ENCODE results near the gene MKRN2. TPM values are rescaled to one million over a fixed set of nuclear protein-coding genes. Genes with fewer than 3 reads are reported as not detected.
A peak's percentile ranks its signal among the peaks of the same experiment; 100 is the strongest.

MKRN2 gene
- total and polyA plus RNA-seq, 8 donors, result 13.3 to 39.1 (median 17.9) TPM

- Histone ChIP-seq H3K9me3 (no peaks in the 10 kb centered on the region), H3K27me3 (peaks cover 0 to 8% (median 0%) of the 10 kb centered on the region in 3 donors), H3K27ac (peak within 1 kb of the TSS; percentile 26 to 68 (median 58)), H3K36me3 (peaks cover 0 to 17% (median 3%) of the 10 kb centered on the region in 4 donors), H3K4me1 (peaks cover 0 to 12% (median 2%) of the 10 kb centered on the region in 4 donors), H3K4me3 (peak within 1 kb of the TSS; percentile 18 to 37 (median 25))
- TF ChIP-seq POLR2AphosphoS5 (IDR thresholded peaks at IDR 0.05) (peak in 2 of 3 donors; percentile 58 to 77), EP300 (IDR thresholded peaks at IDR 0.05) (no peak), POLR2A (IDR thresholded peaks at IDR 0.05) (no peak), CTCF (IDR thresholded peaks at IDR 0.05) (no peak)
- peak; percentile 70 to 87 for DNase-seq
- intact Hi-C loops (cut with DNase I; ENCODE audit: low total_unique reads), result no loop called here
- 24 to 42% (median 33%) methylated on average over 4 of the region's 4 CpGs for WGBS, 5 donors
These were observed 11.5 kb upstream of the MKRN2 start, which contains the start of gene MKRN2OS for GRCh38 chr3:12545473-12545791. TSS of gene MKRN2OS (minus strand) at chr3:12545499. CDS start at chr3:12545464, 35 bp downstream.

- 57 to 64% (median 60%) methylated on average over 7 of the region's 7 CpGs for WGBS, 5 donors
- Histone ChIP-seq H3K36me3 (no peaks in the 10 kb centered on the region), H3K4me1 (peaks cover 0 to 10% (median 7%) of the 10 kb centered on the region in 4 donors), H3K27ac (no peak overlapping the region), H3K27me3 (peaks cover 0 to 51% (median 17%) of the 10 kb centered on the region in 3 donors), H3K9me3 (no peaks in the 10 kb centered on the region), H3K4me3 (no peak overlapping the region)
- intact Hi-C loops (cut with DNase I; ENCODE audit: low total_unique reads), result no loop called here
- no peak for DNase-seq
- TF ChIP-seq POLR2AphosphoS5 (IDR thresholded peaks at IDR 0.05) (no peak), EP300 (IDR thresholded peaks at IDR 0.05) (no peak), CTCF (IDR thresholded peaks at IDR 0.05) (no peak)
These were observed 6.7 kb upstream of the MKRN2 start for GRCh38 chr3:12549971-12550760.

GRCh38 chr3:12553921-12554391 lies 2.9 kb upstream of the MKRN2 start:
- no peaks in the 10 kb centered on the region for H3K9me3 ChIP-seq
- peaks cover 0 to 51% (median 17%) of the 10 kb centered on the region in 3 donors for H3K27me3 ChIP-seq
- intact Hi-C loops (cut with DNase I; ENCODE audit: low total_unique reads), result no loop called here
- 3 to 5% (median 4%) methylated on average over 25 to 26 of the region's 26 CpGs for whole genome bisulfite sequencing, 5 donors
- H3K27ac ChIP-seq, result peak overlapping the region in 1 of 5 donors; percentile 25
- TF ChIP-seq CTCF (IDR thresholded peaks at IDR 0.05), result no peak
- no peak for TF ChIP-seq EP300 (IDR thresholded peaks at IDR 0.05)
- no peak for TF ChIP-seq POLR2AphosphoS5 (IDR thresholded peaks at IDR 0.05)
- no peak for TF ChIP-seq POLR2A (IDR thresholded peaks at IDR 0.05)
- peak in 1 of 2 donors; percentile 62 for DNase-seq
- H3K36me3 ChIP-seq, result no peaks in the 10 kb centered on the region
- peak overlapping the region; percentile 37 to 50 (median 42) for H3K4me3 ChIP-seq
- H3K4me1 ChIP-seq, result peaks cover 10 to 32% (median 30%) of the 10 kb centered on the region in 4 donors

- Histone ChIP-seq H3K27me3 (peaks cover 0 to 38% (median 17%) of the 10 kb centered on the region in 3 donors), H3K36me3 (no peaks in the 10 kb centered on the region), H3K27ac (peak overlapping the region; percentile 92 to 98 (median 96)), H3K9me3 (no peaks in the 10 kb centered on the region), H3K4me3 (peak overlapping the region; percentile 62 to 86 (median 81)), H3K4me1 (peaks cover 32 to 56% (median 49%) of the 10 kb centered on the region in 4 donors)
- TF ChIP-seq EP300 (IDR thresholded peaks at IDR 0.05), result no peak
- no peak for TF ChIP-seq POLR2AphosphoS5 (IDR thresholded peaks at IDR 0.05)
- no peak for DNase-seq
- WGBS, 5 donors, result 2 to 4% (median 3%) methylated on average over 8 of the region's 8 CpGs
- intact Hi-C loops (cut with DNase I; ENCODE audit: low total_unique reads), result no loop called here
These were observed 585 bp upstream of the MKRN2 start for GRCh38 chr3:12556314-12556689.
